H1 (cell line): Measurements from ENCODE around the gene UTP15.

Experiments used
- CEBPB ChIP-seq: IDR thresholded peaks from 2 replicates; pipeline ENCODE4 v1.6.1; 2012; ENCODE audit warnings: low read depth, low read length
- CHD1 ChIP-seq: IDR thresholded peaks from 2 replicates; pipeline ENCODE4 v1.6.1; 2012; ENCODE audit warnings: low read depth, low read length, improper control_type of control experiment
- CHD7 ChIP-seq: fragments of 300-600 bp; sonication (generic); IDR thresholded peaks from 2 replicates; pipeline ENCODE4 v1.7.1; 2012; ENCODE audit warnings: low read length, moderate library complexity, mild to moderate bottlenecking, inconsistent platforms; ENCODE audit not compliant: insufficient replicate concordance
- CTCF ChIP-seq, 3 experiments: IDR thresholded peaks; 1 replicate in 2 of 3; 2 replicates in 1 of 3; pipeline versions ENCODE4 v1.5.1 to v1.6.1; 2011; ENCODE audit warnings: low read length in 3 of 3, mild to moderate bottlenecking in 3 of 3, inconsistent platforms in 2 of 3, low read depth in 1 of 3, moderate library complexity in 1 of 3; ENCODE audit not compliant: insufficient read depth in 1 of 3; ENCODE audit errors: control extremely low read depth in 1 of 3
- EGR1 ChIP-seq: IDR thresholded peaks from 2 replicates; pipeline ENCODE4 v1.6.1; 2011; ENCODE audit warnings: low read depth, low read length, borderline replicate concordance
- EZH2 ChIP-seq: fragments of 200-600 bp; sonication (generic); IDR thresholded peaks from 2 replicates; pipeline ENCODE4 v1.7.1; 2012; ENCODE audit warnings: low read depth, mild to moderate bottlenecking, moderate library complexity, low read length, inconsistent platforms; ENCODE audit not compliant: severe bottlenecking
- HDAC2 ChIP-seq, 2 experiments: fragments of 300-600 bp in 1 of 2; sonication (generic) in 1 of 2; IDR thresholded peaks; 2 replicates each; pipeline ENCODE4 v1.6.1; 2011 to 2012; ENCODE audit warnings: low read depth in 2 of 2, low read length in 2 of 2, mild to moderate bottlenecking in 2 of 2, moderate library complexity in 2 of 2, borderline replicate concordance in 1 of 2, inconsistent platforms in 1 of 2
- MAFK ChIP-seq: IDR thresholded peaks from 2 replicates; pipeline ENCODE4 v1.6.1; 2012; ENCODE audit warnings: low read depth, mild to moderate bottlenecking, improper control_type of control experiment, low read length
- MAX ChIP-seq: IDR thresholded peaks from 2 replicates; pipeline ENCODE4 v1.6.1; 2012; ENCODE audit warnings: inconsistent platforms
- POLR2A ChIP-seq, 2 experiments: IDR thresholded peaks; 1 replicate in 1 of 2; 2 replicates in 1 of 2; pipeline ENCODE4 v1.6.1; 2011; ENCODE audit warnings: low read depth in 2 of 2, low read length in 2 of 2, mild to moderate bottlenecking in 2 of 2; ENCODE audit errors: control extremely low read depth in 1 of 2
- POLR2AphosphoS5 ChIP-seq: IDR thresholded peaks from 2 replicates; pipeline ENCODE4 v1.6.1; 2011; ENCODE audit warnings: low read depth, low read length
- RAD21 ChIP-seq, 2 experiments: IDR thresholded peaks in 1 of 2; conservative IDR thresholded peaks in 1 of 2; 2 replicates each; pipeline ENCODE4 v1.6.1; 2011; ENCODE audit warnings: low read depth in 2 of 2, low read length in 2 of 2, improper control_type of control experiment in 1 of 2, inconsistent platforms in 1 of 2, mild to moderate bottlenecking in 1 of 2, moderate library complexity in 1 of 2
- RFX5 ChIP-seq: IDR thresholded peaks from 2 replicates; pipeline ENCODE4 v1.6.1; 2011; ENCODE audit warnings: low read depth, low read length, improper control_type of control experiment, borderline replicate concordance
- SIN3A ChIP-seq, 2 experiments: IDR thresholded peaks in 1 of 2; conservative IDR thresholded peaks in 1 of 2; 2 replicates each; pipeline ENCODE4 v1.6.1; 2011 to 2012; ENCODE audit warnings: low read length in 2 of 2, improper control_type of control experiment in 1 of 2, low read depth in 1 of 2, mild to moderate bottlenecking in 1 of 2

- TF ChIP-seq EZH2, result no peak
- no peak for TF ChIP-seq CHD7
- no peak for TF ChIP-seq CHD1
- no peak for TF ChIP-seq HDAC2 (IDR thresholded peaks at IDR 0.05; ENCODE audit: borderline replicate concordance in 1 of 2, low read depth in 2 of 2, low read length in 2 of 2)
- TF ChIP-seq POLR2A (IDR thresholded peaks at IDR 0.05; ENCODE audit: control extremely low read depth in 1 of 2, low read depth in 2 of 2, low read length in 2 of 2), result no peak
- TF ChIP-seq CTCF (IDR thresholded peaks at IDR 0.05; ENCODE audit: control extremely low read depth in 1 of 3, insufficient read depth in 1 of 3, low read depth in 1 of 3, low read length in 3 of 3), result no peak
- no peak for TF ChIP-seq SIN3A (conservative IDR thresholded peaks at IDR 0.05 in 1 of 2, IDR thresholded peaks at IDR 0.05 in 1 of 2; ENCODE audit: low read depth in 1 of 2, low read length in 2 of 2)
- TF ChIP-seq MAFK, result no peak
- TF ChIP-seq RAD21 (IDR thresholded peaks at IDR 0.05 in 1 of 2, conservative IDR thresholded peaks at IDR 0.05 in 1 of 2; ENCODE audit: low read depth in 2 of 2, low read length in 2 of 2), result no peak
- no peak for TF ChIP-seq RFX5
- TF ChIP-seq EGR1, result no peak
- TF ChIP-seq CEBPB, result no peak
- TF ChIP-seq POLR2AphosphoS5, result no peak
- no peak for TF ChIP-seq MAX
These were observed 12.9 kb upstream of the UTP15 start for GRCh38 chr5:73552642-73553041.
